ENCODE results near the gene WNK2.

WNK2 gene

GRCh38 chr9:93198838-93199625, 15.1 kb downstream of the WNK2 start:
- no peak for DNase-seq (ENCODE audit: low read depth in 4 of 4, low spot score in 1 of 4)

- no peak for DNase-seq (ENCODE audit: low read depth in 4 of 4, low spot score in 1 of 4)
Measured at GRCh38 chr9:93200449-93200742, 16.5 kb downstream of the WNK2 start.

- no peak for DNase-seq (ENCODE audit: low read depth in 4 of 4, low spot score in 1 of 4)
Measured at GRCh38 chr9:93200989-93201334, 17.0 kb downstream of the WNK2 start.

- no peak for DNase-seq (ENCODE audit: low read depth in 4 of 4, low spot score in 1 of 4)
Measured at GRCh38 chr9:93203026-93203717, 19.2 kb downstream of the WNK2 start.

- no peak for DNase-seq (ENCODE audit: low read depth in 4 of 4, low spot score in 1 of 4)
Measured at GRCh38 chr9:93203718-93204469, 20.0 kb downstream of the WNK2 start.

- DNase-seq (ENCODE audit: low read depth in 4 of 4, low spot score in 1 of 4) = no peak
Measured at GRCh38 chr9:93204470-93205043, 20.6 kb downstream of the WNK2 start.

GRCh38 chr9:93205045-93205768, 21.3 kb downstream of the WNK2 start:
- no peak for DNase-seq (ENCODE audit: low read depth in 4 of 4, low spot score in 1 of 4)

- no peak for DNase-seq (ENCODE audit: low read depth in 4 of 4, low spot score in 1 of 4)
Measured at GRCh38 chr9:93205896-93206575, 22.1 kb downstream of the WNK2 start.

- DNase-seq (ENCODE audit: low read depth in 4 of 4, low spot score in 1 of 4) = no peak
Measured at GRCh38 chr9:93206576-93207155, 22.7 kb downstream of the WNK2 start.

- no peak for DNase-seq (ENCODE audit: low read depth in 4 of 4, low spot score in 1 of 4)
Measured at GRCh38 chr9:93207326-93207814, 23.4 kb downstream of the WNK2 start.

GRCh38 chr9:93207860-93208734, 24.2 kb downstream of the WNK2 start:
- DNase-seq (ENCODE audit: low read depth in 4 of 4, low spot score in 1 of 4) = no peak

- no peak for DNase-seq (ENCODE audit: low read depth in 4 of 4, low spot score in 1 of 4)
Measured at GRCh38 chr9:93209097-93209496, 25.2 kb downstream of the WNK2 start.

- DNase-seq (ENCODE audit: low read depth in 4 of 4, low spot score in 1 of 4) = no peak
Measured at GRCh38 chr9:93209576-93210323, 25.8 kb downstream of the WNK2 start.

- DNase-seq (ENCODE audit: low read depth in 4 of 4, low spot score in 1 of 4) = no peak
Measured at GRCh38 chr9:93210324-93210973, 26.5 kb downstream of the WNK2 start.

- DNase-seq (ENCODE audit: low read depth in 4 of 4, low spot score in 1 of 4) = no peak
Measured at GRCh38 chr9:93210974-93211653, 27.2 kb downstream of the WNK2 start.

GRCh38 chr9:93211654-93212001, 27.7 kb downstream of the WNK2 start:
- no peak for DNase-seq (ENCODE audit: low read depth in 4 of 4, low spot score in 1 of 4)

GRCh38 chr9:93212409-93212808, 28.5 kb downstream of the WNK2 start:
- DNase-seq (ENCODE audit: low read depth in 4 of 4, low spot score in 1 of 4) = no peak

GRCh38 chr9:93216073-93216365, 32.1 kb downstream of the WNK2 start:
- no peak for DNase-seq (ENCODE audit: low read depth in 4 of 4, low spot score in 1 of 4)
